ENCODE data around the gene CKS2. TPM values are rescaled to one million over a fixed set of nuclear protein-coding genes. Genes with fewer than 3 reads are reported as not detected.
A peak's percentile ranks its signal among the peaks of the same experiment; 100 is the strongest.
"Not testable (repeated sequence)": the region's sequence is repeated elsewhere in the genome, so short reads cannot be mapped to it uniquely, and the experiment has no call there.

CKS2 gene
- 14.7 TPM for total RNA-seq

GRCh38 chr9:89310475-89311345 is at the start of gene CKS2:
Gene CKS2 (plus strand): TSS chr9:89311195. CDS start chr9:89311293, 98 bp downstream.
- Histone ChIP-seq H3K36me3 (no peaks in the 10 kb centered on the region), H3K27ac (peak within 1 kb of the TSS; percentile 98), H3K4me1 (peaks cover 23% of the 10 kb centered on the region), H3K9me3 (no peaks in the 10 kb centered on the region), H3K27me3 (no peaks in the 10 kb centered on the region), H3K4me3 (peak within 1 kb of the TSS; percentile 69 to 76)
- intact Hi-C loops (cut with DNase I) = no loop called here
- DNase-seq (ENCODE audit: extremely low spot score in 2 of 2) = peak; percentile 100
- TF ChIP-seq POLR2AphosphoS5 (IDR thresholded peaks at IDR 0.05; ENCODE audit: insufficient read depth in 1 of 2, low read depth in 1 of 2) (peak; percentile 98 to 100), POLR2A (IDR thresholded peaks at IDR 0.05) (peak in 1 of 2 donors; percentile 97), CTCF (IDR thresholded peaks at IDR 0.05) (no peak)

GRCh38 chr9:89273528-89274279 is 37.3 kb upstream of the CKS2 start:
- no peak overlapping the region for H3K4me3 ChIP-seq
- TF ChIP-seq CTCF (IDR thresholded peaks at IDR 0.05) = no peak
- TF ChIP-seq POLR2AphosphoS5 (IDR thresholded peaks at IDR 0.05; ENCODE audit: insufficient read depth in 1 of 2, low read depth in 1 of 2) = no peak
- no peak for TF ChIP-seq POLR2A (IDR thresholded peaks at IDR 0.05)
- intact Hi-C loops (cut with DNase I) = loop anchor here (10.0 kb wide), 1 partner anchor 679 kb away; no protein-coding TSS in a partner anchor
- H3K36me3 ChIP-seq = no peaks in the 10 kb centered on the region
- no peak overlapping the region for H3K27ac ChIP-seq
- DNase-seq (ENCODE audit: extremely low spot score in 2 of 2) = no peak
- no peaks in the 10 kb centered on the region for H3K27me3 ChIP-seq
- H3K9me3 ChIP-seq = peaks cover 6% of the 10 kb centered on the region
- no peaks in the 10 kb centered on the region for H3K4me1 ChIP-seq

- no peak for TF ChIP-seq POLR2A (IDR thresholded peaks at IDR 0.05)
- no peak for TF ChIP-seq POLR2AphosphoS5 (IDR thresholded peaks at IDR 0.05; ENCODE audit: insufficient read depth in 1 of 2, low read depth in 1 of 2)
- no peak for TF ChIP-seq CTCF (IDR thresholded peaks at IDR 0.05)
- no peaks in the 10 kb centered on the region for H3K27me3 ChIP-seq
- no peaks in the 10 kb centered on the region for H3K4me1 ChIP-seq
- intact Hi-C loops (cut with DNase I) = loop anchor here (10.0 kb wide), 1 partner anchor 680 kb away; no protein-coding TSS in a partner anchor
- H3K4me3 ChIP-seq = no peak overlapping the region
- no peak for DNase-seq (ENCODE audit: extremely low spot score in 2 of 2)
- peaks cover 6% of the 10 kb centered on the region for H3K9me3 ChIP-seq
- no peak overlapping the region for H3K27ac ChIP-seq
- H3K36me3 ChIP-seq = no peaks in the 10 kb centered on the region
Measured at GRCh38 chr9:89274838-89275237, 36.2 kb upstream of the CKS2 start.

- not testable (repeated sequence) for H3K36me3 ChIP-seq; H3K9me3 ChIP-seq; H3K4me1 ChIP-seq; DNase-seq (ENCODE audit: extremely low spot score in 2 of 2); H3K27ac ChIP-seq; H3K4me3 ChIP-seq; H3K27me3 ChIP-seq
- intact Hi-C loops (cut with DNase I) = loop anchor here (10.0 kb wide), 1 partner anchor 681 kb away; no protein-coding TSS in a partner anchor
Measured at GRCh38 chr9:89276040-89276439, 35.0 kb upstream of the CKS2 start.

GRCh38 chr9:89277043-89277442 is 34.0 kb upstream of the CKS2 start:
- TF ChIP-seq POLR2AphosphoS5 (IDR thresholded peaks at IDR 0.05; ENCODE audit: insufficient read depth in 1 of 2, low read depth in 1 of 2) = no peak
- no peak for TF ChIP-seq CTCF (IDR thresholded peaks at IDR 0.05)
- no peak for TF ChIP-seq POLR2A (IDR thresholded peaks at IDR 0.05)
- Histone ChIP-seq H3K4me3 (no peak overlapping the region), H3K27me3 (no peaks in the 10 kb centered on the region), H3K4me1 (peaks cover 4% of the 10 kb centered on the region), H3K36me3 (no peaks in the 10 kb centered on the region), H3K27ac (no peak overlapping the region), H3K9me3 (peaks cover 6% of the 10 kb centered on the region)
- no peak for DNase-seq (ENCODE audit: extremely low spot score in 2 of 2)
- intact Hi-C loops (cut with DNase I) = loop anchor here (10.0 kb wide), 1 partner anchor 682 kb away; no protein-coding TSS in a partner anchor

All from vagina (tissue), 2 donors.